Smooth muscle cell (in vitro differentiated cells): ENCODE measurements around the gene ACTL6B. TPM values are rescaled to one million over a fixed set of nuclear protein-coding genes. Genes with fewer than 3 reads are reported as not detected.

Experiments used
- DNase-seq: peaks from one replicate; lab custom pipeline; 2025; ENCODE audit not compliant: unreplicated experiment; lab: John Stamatoyannopoulos, UW
- H2AFZ ChIP-seq: fragments of 200-600 bp; sonication (generic); 2 replicates; pipeline ENCODE4 v1.6.0; 2016; ENCODE audit warnings: antibody characterized with exemption, low read depth, mild to moderate bottlenecking
- H3F3A ChIP-seq: fragments of 200-600 bp; sonication (generic); 2 replicates; pipeline ENCODE4 v1.6.0; 2017; ENCODE audit warnings: antibody characterized with exemption, low read depth
- H3K27ac ChIP-seq: fragments of 200-600 bp; sonication (generic); 2 replicates; pipeline ENCODE4 v1.5.1; 2016; ENCODE audit warnings: low read depth, mild to moderate bottlenecking
- H3K27me3 ChIP-seq: fragments of 200-600 bp; sonication (generic); 2 replicates; pipeline ENCODE4 v1.6.1; 2016; ENCODE audit warnings: low read depth, mild to moderate bottlenecking
- H3K36me3 ChIP-seq: fragments of 200-600 bp; sonication (generic); 2 replicates; pipeline ENCODE4 v1.5.1; 2016; ENCODE audit warnings: low read depth
- H3K4me1 ChIP-seq: fragments of 200-600 bp; sonication (generic); 2 replicates; pipeline ENCODE4 v1.5.1; 2016; ENCODE audit warnings: low read depth
- H3K4me2 ChIP-seq: fragments of 200-600 bp; sonication (generic); 2 replicates; pipeline ENCODE4 v1.6.0; 2016; ENCODE audit warnings: mild to moderate bottlenecking
- H3K4me3 ChIP-seq: fragments of 200-600 bp; sonication (generic); 2 replicates; pipeline ENCODE4 v1.5.1; 2016; ENCODE audit warnings: mild to moderate bottlenecking
- H3K79me2 ChIP-seq: fragments of 200-600 bp; sonication (generic); 2 replicates; pipeline ENCODE4 v1.6.0; 2016; ENCODE audit warnings: low read depth, mild to moderate bottlenecking
- H3K9ac ChIP-seq: fragments of 200-600 bp; sonication (generic); 2 replicates; pipeline ENCODE4 v1.6.0; 2016; ENCODE audit warnings: low read depth
- H3K9me3 ChIP-seq: fragments of 200-600 bp; sonication (generic); replicated peaks from 2 replicates; pipeline ENCODE4 v1.5.1; 2016; ENCODE audit warnings: low read depth
- H4K20me1 ChIP-seq: fragments of 200-600 bp; sonication (generic); 2 replicates; pipeline ENCODE4 v1.6.0; 2016; ENCODE audit warnings: low read depth
- CTCF ChIP-seq: fragments of 200-600 bp; sonication (generic); IDR thresholded peaks from 2 replicates; pipeline ENCODE4 v1.5.1; 2017; ENCODE audit warnings: borderline replicate concordance, mild to moderate bottlenecking, antibody characterized with exemption; ENCODE audit not compliant: insufficient read depth, poor library complexity, severe bottlenecking
- WGBS: methylation state at CpG from one replicate; pipeline ENCODE4 v1.1.7; 2016; ENCODE audit warnings: low lambda C conversion rate; 5-methylcytosine and 5-hydroxymethylcytosine counted together
- polyA plus RNA-seq: library from polyadenylated mRNA; unstranded; fragments of >200 nt; fragmentation: Nextera tagmentation; extraction: Ambion mirVana; gene quantifications from 2 replicates; pipeline ENCODE4 v1.2.1, GENCODE V29; 2016
- total RNA-seq: library from RNA; depleted of rRNA; stranded (reverse); fragments of >200 nt; gene quantifications from 2 replicates; pipeline ENCODE4 v1.2.3, GENCODE V29; 2014

Gene ACTL6B
- total and polyA plus RNA-seq, 2 experiments from 2014 or later, result not detected

DNA sequence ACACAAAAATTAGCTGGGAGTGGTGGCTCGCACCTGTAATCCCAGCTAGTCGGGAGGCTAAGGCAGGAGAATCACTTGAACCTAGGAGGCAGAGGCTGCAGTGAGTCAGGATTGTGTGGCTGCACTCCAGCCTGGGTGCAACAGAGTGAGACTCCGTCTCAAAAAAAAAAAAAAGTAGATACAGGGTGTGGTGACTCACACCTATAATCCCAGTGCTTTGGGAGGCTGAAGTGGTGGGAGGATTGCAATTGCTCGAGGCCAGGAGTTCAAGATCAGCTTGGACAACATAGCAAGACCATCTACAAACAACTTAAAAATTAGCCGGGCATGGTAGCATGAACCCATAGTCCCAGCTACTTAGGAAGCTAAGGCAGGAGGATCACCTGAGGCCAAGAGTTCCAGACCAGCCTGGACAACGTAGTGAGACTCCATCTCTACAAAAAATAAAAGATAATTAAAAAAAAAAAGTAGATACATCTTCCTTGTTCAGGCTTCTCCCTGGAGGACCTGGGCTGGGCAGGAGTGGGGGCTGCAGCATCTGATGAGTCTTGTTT, 41.9 kb downstream of the ACTL6B start:
- Histone ChIP-seq H3K9ac (no peak overlapping the region), H4K20me1 (no peaks in the 10 kb centered on the region), H3K27ac (no peak overlapping the region), H3K9me3 (no peaks in the 10 kb centered on the region), H3F3A (peaks cover 7% of the 10 kb centered on the region), H3K4me3 (no peak overlapping the region), H3K27me3 (no peaks in the 10 kb centered on the region), H3K4me1 (peaks cover 10% of the 10 kb centered on the region), H2AFZ (no peak overlapping the region), H3K4me2 (peak overlapping the region; percentile 96), H3K36me3 (no peaks in the 10 kb centered on the region), H3K79me2 (no peaks in the 10 kb centered on the region)
- TF ChIP-seq CTCF, result no peak
- no peak for DNase-seq
- WGBS, result 85% methylated on average over 6 of the region's 6 CpGs

DNA sequence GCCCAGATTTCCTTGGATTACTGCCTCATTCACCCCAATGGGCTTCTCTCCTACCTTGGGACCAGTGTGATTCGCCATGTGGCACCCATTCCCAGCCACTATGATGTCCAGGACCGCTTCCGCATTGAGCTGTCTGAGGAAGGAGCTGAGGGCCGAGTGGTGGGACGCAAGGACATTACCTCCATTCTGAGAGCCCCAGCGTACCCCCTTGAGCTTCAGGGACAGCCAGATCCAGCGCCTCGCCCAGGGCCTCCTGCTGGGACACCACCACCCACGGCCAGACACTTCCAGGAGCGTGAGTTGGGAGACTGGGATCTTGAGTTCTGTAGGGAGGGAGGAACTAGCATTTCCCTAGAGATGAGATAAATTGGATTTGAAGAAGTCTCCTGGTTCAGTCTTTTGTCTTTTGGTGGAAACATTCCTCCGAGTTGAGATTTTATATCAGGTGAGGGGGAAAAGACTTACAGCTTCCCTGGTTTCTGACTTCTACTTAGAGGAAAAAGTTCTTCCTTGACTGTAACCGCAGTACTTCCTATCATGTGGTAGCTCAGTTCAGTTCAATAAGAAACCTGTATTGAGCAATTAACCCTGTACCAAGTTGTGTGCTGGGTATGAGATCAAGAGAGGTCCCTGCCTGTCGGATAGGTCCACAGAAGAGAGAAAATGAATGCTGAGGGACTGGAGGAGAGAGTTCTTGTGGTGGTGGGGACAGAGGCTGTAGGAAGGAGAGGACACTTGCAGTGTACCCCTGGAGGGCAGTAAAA, 42.7 kb downstream of the ACTL6B start:
- WGBS, result 92% methylated on average over 13 of the region's 13 CpGs
- no peak overlapping the region for H3K27ac ChIP-seq
- H3K36me3 ChIP-seq, result no peaks in the 10 kb centered on the region
- H3F3A ChIP-seq, result peaks cover 7% of the 10 kb centered on the region
- DNase-seq, result no peak
- H2AFZ ChIP-seq, result no peak overlapping the region
- H4K20me1 ChIP-seq, result no peaks in the 10 kb centered on the region
- TF ChIP-seq CTCF, result no peak
- H3K79me2 ChIP-seq, result no peaks in the 10 kb centered on the region
- peaks cover 10% of the 10 kb centered on the region for H3K4me1 ChIP-seq
- H3K4me3 ChIP-seq, result peak overlapping the region; percentile 54
- no peak overlapping the region for H3K9ac ChIP-seq
- no peaks in the 10 kb centered on the region for H3K9me3 ChIP-seq
- H3K27me3 ChIP-seq, result no peaks in the 10 kb centered on the region
- H3K4me2 ChIP-seq, result peak overlapping the region; percentile 96

DNA sequence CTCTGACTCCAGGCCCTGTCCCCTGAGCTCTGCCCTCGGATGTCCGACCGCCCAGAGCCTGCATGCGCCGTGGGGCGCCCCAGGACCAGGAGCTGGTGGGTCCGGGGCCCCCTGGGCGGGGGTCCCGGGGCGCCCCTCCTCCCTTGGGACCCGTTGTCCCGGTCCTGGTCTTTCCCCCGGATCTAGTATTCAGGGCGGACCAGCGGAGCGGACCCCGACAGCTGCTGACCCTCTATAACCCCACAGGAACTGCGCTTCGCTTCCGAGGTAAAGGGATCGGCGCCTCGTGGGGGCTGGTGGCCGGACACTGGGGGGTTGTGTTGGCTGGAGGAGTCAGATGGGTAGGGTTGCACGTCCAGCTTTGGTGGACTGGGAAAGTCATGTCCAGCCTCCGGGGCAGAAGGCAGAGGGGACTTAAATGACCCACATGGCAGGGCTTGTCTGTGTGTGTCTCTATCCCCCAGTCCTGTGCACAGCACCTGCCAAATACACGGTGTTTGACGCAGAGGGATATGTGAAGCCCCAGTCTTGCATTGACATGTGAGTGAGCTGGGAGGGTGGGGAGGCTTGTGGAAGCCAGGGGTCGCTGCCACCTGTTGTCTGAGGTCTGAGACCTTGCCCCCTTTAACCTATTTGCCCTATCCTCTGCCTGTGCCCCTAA, 43.4 kb downstream of the ACTL6B start:
- H3K4me1 ChIP-seq, result peaks cover 10% of the 10 kb centered on the region
- no peaks in the 10 kb centered on the region for H3K27me3 ChIP-seq
- peak overlapping the region; percentile 54 for H3K4me3 ChIP-seq
- H2AFZ ChIP-seq, result peak overlapping the region; percentile 62
- no peaks in the 10 kb centered on the region for H3K36me3 ChIP-seq
- TF ChIP-seq CTCF, result no peak
- H3K27ac ChIP-seq, result no peak overlapping the region
- H3K4me2 ChIP-seq, result peak overlapping the region; percentile 96
- DNase-seq, result no peak
- H3K9ac ChIP-seq, result peak overlapping the region; percentile 64
- no peaks in the 10 kb centered on the region for H3K9me3 ChIP-seq
- no peaks in the 10 kb centered on the region for H4K20me1 ChIP-seq
- H3K79me2 ChIP-seq, result no peaks in the 10 kb centered on the region
- 12% methylated on average over 26 of the region's 29 CpGs for WGBS
- H3F3A ChIP-seq, result peaks cover 7% of the 10 kb centered on the region
